Lower leg skin (tissue), 4 donors: Measurements from ENCODE around the gene BCL2L12. TPM values are rescaled to one million over a fixed set of nuclear protein-coding genes. Genes with fewer than 3 reads are reported as not detected.
A peak's percentile ranks its signal among the peaks of the same experiment; 100 is the strongest.

Experiments used
- DNase-seq, 2 donors: peaks; one replicate each; pipeline ENCODE4 v3.0.0-alpha.2; 2019; ENCODE audit warnings: low spot score in 2 of 2
- H3K4me3 ChIP-seq: fragments of 200-600 bp; sonication (generic); 2 replicates; pipeline ENCODE4 v1.5.1; 2017; ENCODE audit warnings: mild to moderate bottlenecking, low read depth; ENCODE audit not compliant: poor library complexity, severe bottlenecking
- CTCF ChIP-seq, 3 donors: fragments of 450-650 bp; IDR thresholded peaks; one replicate each; pipeline ENCODE4 v1.5.1; 2016; ENCODE audit warnings: antibody characterized with exemption in 3 of 3, mild to moderate bottlenecking in 3 of 3, moderate library complexity in 2 of 3
- POLR2A ChIP-seq, 2 donors: fragments of 450-650 bp; IDR thresholded peaks; one replicate each; pipeline ENCODE4 v1.6.1; 2016 to 2017; ENCODE audit warnings: antibody characterized with exemption in 2 of 2, mild to moderate bottlenecking in 1 of 2, moderate library complexity in 1 of 2
- WGBS, 2 donors: methylation state at CpG; one replicate each; pipeline ENCODE4 v1.1.5; 2018; 5-methylcytosine and 5-hydroxymethylcytosine counted together
- intact Hi-C: fragments of 100-400 bp; cut with DNase I; formaldehyde crosslinking; loops from one replicate; pipeline ENCODE4 v1.15.0; 2023; ENCODE audit warnings: low total_unique reads
- total RNA-seq, 4 donors: library from RNA; depleted of rRNA; stranded (reverse); fragments of >200 nt; gene quantifications; one replicate each; pipeline ENCODE4 v1.1.0, GENCODE V29; 2016

The BCL2L12 gene
- total RNA-seq, 4 donors from 2014 or later = 6.1 to 9.2 (median 6.6) TPM

GRCh38 chr19:49690656-49691242, 25.0 kb downstream of the BCL2L12 start, which contains the start of gene CPT1C:
TSS of gene CPT1C (plus strand) at chr19:49691116. CDS start at chr19:49692253, 1,137 bp downstream.
- intact Hi-C loops = no loop called here
- TF ChIP-seq POLR2A (IDR thresholded peaks at IDR 0.05) = no peak
- no peak for TF ChIP-seq CTCF (IDR thresholded peaks at IDR 0.05)
- peak within 1 kb of the TSS; percentile 34 for H3K4me3 ChIP-seq
- DNase-seq = peak; percentile 73 to 95
- WGBS, 2 donors = 1 to 2% methylated on average over 38 of the region's 38 CpGs

DNA sequence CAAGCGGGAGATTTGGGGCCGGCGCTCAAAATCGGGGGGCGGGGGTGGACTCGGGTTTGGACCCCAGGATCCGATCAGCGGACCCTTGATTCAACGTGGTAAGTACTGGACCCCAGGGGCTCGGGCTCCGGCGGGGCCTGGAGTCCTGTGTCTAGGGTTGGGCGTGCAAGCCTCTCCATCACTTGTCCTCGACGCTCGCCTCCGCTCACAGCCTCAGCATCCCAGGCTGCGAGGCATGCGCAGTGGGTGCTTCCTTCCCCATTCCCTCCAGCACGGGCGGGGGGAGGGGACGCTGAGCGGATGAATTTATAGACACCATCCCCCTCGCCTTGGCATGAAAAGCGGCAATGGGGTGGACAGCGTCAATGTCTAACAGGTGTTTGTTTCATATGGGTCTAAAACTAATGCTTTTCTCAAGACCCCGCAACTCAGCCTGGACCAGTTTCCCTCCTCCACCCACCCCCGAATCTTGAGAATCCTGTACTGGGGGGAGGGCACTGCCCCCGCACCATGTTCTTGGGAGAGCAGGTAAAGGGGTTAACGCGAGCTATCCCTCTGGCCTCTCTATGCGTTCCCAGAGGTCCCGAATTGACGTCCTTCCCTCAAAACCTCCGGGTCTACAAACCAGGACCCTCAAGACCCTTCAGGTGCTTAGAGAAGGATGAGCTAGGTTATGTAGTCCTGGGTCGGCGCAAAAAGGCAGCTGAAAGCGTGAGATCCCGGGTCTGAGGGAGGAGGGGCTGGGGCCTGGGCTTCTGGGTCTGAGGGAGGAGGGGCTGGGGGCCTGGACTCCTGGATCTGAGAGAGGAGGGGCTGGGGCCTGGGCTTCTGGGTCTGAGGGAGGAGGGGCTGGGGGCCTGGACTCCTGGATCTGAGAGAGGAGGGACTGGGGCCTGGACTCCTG, 25.8 kb downstream of the BCL2L12 start:
- H3K4me3 ChIP-seq = no peak overlapping the region
- intact Hi-C loops = no loop called here
- WGBS, 2 donors = 19 to 24% methylated on average over 31 to 38 of the region's 39 CpGs
- no peak for DNase-seq
- no peak for TF ChIP-seq CTCF (IDR thresholded peaks at IDR 0.05)
- TF ChIP-seq POLR2A (IDR thresholded peaks at IDR 0.05) = no peak

DNA sequence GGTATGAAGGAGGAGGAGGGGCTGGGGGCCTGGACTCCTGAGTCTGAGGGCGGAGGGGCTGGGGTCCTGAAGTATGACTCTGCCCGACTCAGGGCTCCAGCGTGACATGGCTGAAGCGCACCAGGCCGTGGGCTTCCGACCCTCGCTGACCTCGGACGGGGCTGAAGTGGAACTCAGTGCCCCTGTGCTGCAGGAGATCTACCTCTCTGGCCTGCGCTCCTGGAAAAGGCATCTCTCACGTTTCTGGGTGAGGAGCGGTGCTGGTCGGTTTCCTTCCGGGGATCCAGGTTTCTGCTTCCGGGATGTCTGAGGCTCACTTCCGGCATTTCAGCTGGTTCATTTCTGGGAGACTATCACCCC, 26.4 kb downstream of the BCL2L12 start:
- no peak for TF ChIP-seq POLR2A (IDR thresholded peaks at IDR 0.05)
- TF ChIP-seq CTCF (IDR thresholded peaks at IDR 0.05) = no peak
- WGBS, 2 donors = 69 to 80% methylated on average over 16 of the region's 16 CpGs
- DNase-seq = no peak
- intact Hi-C loops = no loop called here
- no peak overlapping the region for H3K4me3 ChIP-seq

DNA sequence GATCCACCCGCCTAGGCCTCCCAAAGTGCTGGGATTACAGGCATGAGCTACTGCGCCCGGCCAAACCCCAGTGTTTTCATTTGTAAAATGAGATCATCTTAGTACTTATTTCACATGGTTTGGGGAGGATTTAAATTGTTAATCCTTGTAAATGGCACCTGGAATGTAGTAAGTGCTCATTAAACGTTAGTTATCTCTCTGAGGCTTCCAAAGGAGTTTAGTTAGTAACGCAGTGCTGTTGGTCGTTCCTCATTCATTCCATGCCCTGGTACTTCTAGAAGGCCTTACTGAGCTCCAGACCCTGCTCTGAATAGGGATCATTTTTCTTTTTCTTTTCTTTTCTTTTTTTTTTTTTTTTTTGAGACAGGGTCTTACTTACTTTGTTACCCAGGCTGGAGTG, 30.4 kb downstream of the BCL2L12 start:
- H3K4me3 ChIP-seq = no peak overlapping the region
- TF ChIP-seq POLR2A (IDR thresholded peaks at IDR 0.05) = no peak
- no peak for TF ChIP-seq CTCF (IDR thresholded peaks at IDR 0.05)
- WGBS, 2 donors = 83 to 93% methylated on average over 6 of the region's 6 CpGs
- intact Hi-C loops = no loop called here
- DNase-seq = no peak

GRCh38 chr19:49696865-49697264, 31.1 kb downstream of the BCL2L12 start:
- no peak for TF ChIP-seq CTCF (IDR thresholded peaks at IDR 0.05)
- no peak for TF ChIP-seq POLR2A (IDR thresholded peaks at IDR 0.05)
- H3K4me3 ChIP-seq = no peak overlapping the region
- intact Hi-C loops = no loop called here
- DNase-seq = no peak
- 96 to 97% methylated on average over 7 of the region's 7 CpGs for WGBS, 2 donors
